ENCODE results near the gene HES1. TPM values are rescaled to one million over a fixed set of nuclear protein-coding genes. Genes with fewer than 3 reads are reported as not detected.

HES1 gene
- total and polyA plus RNA-seq, 4 donors: 16.5 to 70.6 (median 27.5) TPM

DNA sequence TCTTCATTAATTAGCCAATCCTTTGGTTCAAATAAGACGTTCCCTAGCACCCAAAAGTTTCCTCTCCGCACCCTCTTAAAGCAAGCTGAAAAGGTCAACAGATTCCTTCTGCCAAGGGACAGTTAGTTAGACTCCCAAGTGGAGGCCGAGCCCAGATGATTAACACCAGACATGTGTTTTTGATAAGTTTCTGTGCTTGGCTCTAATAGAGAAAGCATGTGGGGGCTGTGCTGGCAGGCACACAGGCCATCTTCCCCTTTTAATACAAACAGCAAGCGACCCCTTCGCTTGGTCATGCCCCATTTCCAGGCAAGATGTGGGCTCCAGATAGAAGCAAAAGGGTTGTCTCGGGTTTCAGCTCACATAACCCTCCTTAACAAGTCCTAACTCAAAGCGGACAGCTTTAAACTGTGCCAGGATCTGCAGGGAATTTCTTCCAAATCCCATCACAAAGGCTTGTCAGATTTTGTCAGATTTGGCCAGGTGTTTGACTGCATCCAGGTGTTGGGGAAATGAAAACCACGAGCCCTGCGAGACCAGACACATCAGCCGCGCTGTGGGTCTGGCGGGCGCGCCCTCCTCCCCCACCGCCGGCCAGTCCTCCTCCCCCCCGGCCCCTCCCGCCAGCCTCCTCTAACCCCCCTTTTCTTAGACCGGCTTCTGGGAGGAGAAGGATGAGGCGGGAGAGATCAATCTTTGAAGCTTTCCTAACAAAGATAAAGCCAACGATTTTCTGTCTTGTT is 3.3 kb downstream of the HES1 start:
- peaks cover 0 to 12% (median 0%) of the 10 kb centered on the region in 4 donors for H3K36me3 ChIP-seq (ENCODE audit: control insufficient read depth in 4 of 4, insufficient read depth in 4 of 4, low read length in 4 of 4)
- no peaks in the 10 kb centered on the region for H3K27me3 ChIP-seq (ENCODE audit: control insufficient read depth in 3 of 3, insufficient read depth in 3 of 3, low read length in 2 of 3)
- H3K4me1 ChIP-seq (ENCODE audit: control insufficient read depth in 5 of 5, insufficient read depth in 5 of 5, low read length in 5 of 5): peaks cover 3 to 49% (median 17%) of the 10 kb centered on the region in 5 donors
- 16 to 17% methylated on average over 19 to 21 of the region's 21 CpGs for whole genome bisulfite sequencing, 2 donors
- no peak overlapping the region for H3K4me3 ChIP-seq
- peak overlapping the region in 1 of 2 donors; percentile 36 for H3K9ac ChIP-seq (ENCODE audit: insufficient read depth in 1 of 2, low read length in 2 of 2)
- peak overlapping the region in 1 of 2 donors; percentile 79 for H3K27ac ChIP-seq (ENCODE audit: low read depth in 1 of 2, low read length in 1 of 2)
- DNase-seq: peak; percentile 63 to 84 (median 82)
- no peak for ATAC-seq (ENCODE audit: insufficient read depth, low FRiP score)
- TF ChIP-seq CTCF (IDR thresholded peaks at IDR 0.05; ENCODE audit: control extremely low read depth, extremely low read depth): no peak
- H3K9me3 ChIP-seq (ENCODE audit: control insufficient read depth in 4 of 4, insufficient read depth in 3 of 4, low read length in 3 of 4): no peaks in the 10 kb centered on the region

DNA sequence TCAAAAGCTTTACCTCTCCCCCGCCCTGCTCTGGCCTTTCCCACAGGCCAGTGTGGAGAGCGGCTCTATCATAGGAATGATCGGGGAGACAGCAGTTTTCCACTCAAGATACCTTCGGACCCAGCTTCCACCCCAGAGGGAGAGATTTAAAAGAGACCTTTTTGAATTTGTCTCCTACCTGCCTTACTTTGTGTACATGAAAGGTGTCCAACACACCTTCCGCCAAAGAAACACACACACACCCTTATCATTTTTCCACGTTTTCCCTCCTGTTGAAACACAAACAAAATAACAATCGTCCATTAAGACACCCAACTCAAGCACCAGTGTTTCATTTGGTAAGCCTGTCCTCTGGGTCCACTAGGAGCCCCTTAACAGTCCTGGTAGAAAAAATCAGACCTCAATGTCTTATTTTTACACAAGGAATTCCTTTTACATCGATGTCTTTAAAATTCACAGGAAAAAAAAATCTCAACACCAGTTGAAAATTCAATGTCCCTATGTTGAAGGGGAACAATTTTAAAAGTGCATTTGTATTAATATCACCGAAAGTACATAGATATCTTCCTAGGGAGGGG is 4.0 kb downstream of the HES1 start:
- Histone ChIP-seq H3K4me1 (ENCODE audit: control insufficient read depth in 5 of 5, insufficient read depth in 5 of 5, low read length in 5 of 5) (peaks cover 3 to 49% (median 17%) of the 10 kb centered on the region in 5 donors), H3K4me3 (no peak overlapping the region), H3K9ac (ENCODE audit: insufficient read depth in 1 of 2, low read length in 2 of 2) (peak overlapping the region in 1 of 2 donors; percentile 34)

DNA sequence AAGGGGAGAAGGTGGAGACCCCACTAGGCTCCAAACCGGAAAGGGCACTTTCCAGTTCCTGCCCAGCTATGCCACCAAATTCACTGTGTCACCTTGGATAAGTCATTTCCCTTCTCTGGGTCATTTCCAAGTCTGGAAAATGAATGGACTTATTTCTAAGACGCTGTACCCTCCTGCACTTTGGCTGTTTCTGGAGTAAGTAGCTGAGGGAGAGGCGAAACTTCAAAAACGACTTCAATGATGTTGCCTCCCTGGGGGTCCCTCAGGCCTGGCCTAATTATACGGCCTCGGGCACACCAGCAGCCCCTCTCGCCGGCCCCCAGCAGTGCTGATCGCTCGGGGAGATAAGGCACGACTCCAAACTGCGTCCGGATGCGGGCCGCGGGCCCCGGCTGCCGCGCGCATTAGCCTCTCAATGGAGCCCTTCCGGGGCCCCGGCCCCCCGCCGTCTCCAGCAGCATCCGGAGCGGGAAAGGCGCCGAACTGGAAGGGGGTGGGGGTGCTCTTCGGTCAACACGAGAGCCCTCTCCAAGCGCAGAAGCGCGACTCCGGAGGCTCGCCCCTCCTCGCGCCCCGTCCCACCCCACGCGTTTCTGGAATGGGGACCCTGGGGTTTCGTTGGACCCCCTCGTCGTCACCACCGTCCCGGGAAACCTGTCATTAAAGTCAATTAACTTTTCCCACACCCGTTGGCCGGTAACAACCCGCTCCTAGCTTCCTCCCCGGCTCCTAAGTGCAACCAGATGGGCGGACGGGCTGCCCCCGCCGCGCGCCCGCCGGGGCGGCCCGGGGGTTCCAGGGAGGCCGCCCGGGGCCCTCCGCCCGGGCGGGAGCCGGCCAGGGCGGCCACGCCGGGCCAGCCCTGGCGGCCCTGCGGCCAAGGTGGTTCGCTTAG is 4.8 kb downstream of the HES1 start:
- H3K4me1 ChIP-seq (ENCODE audit: control insufficient read depth in 5 of 5, insufficient read depth in 5 of 5, low read length in 5 of 5): peaks cover 3 to 45% (median 17%) of the 10 kb centered on the region in 5 donors
- WGBS, 2 donors: 2% methylated on average over 71 of the region's 71 CpGs
- DNase-seq (peak; percentile 92 to 96 (median 94)), ATAC-seq (ENCODE audit: insufficient read depth, low FRiP score) (peak; percentile 17)
- no peak for TF ChIP-seq CTCF (IDR thresholded peaks at IDR 0.05; ENCODE audit: control extremely low read depth, extremely low read depth)
- no peaks in the 10 kb centered on the region for H3K9me3 ChIP-seq (ENCODE audit: control insufficient read depth in 4 of 4, insufficient read depth in 3 of 4, low read length in 3 of 4)
- H3K4me3 ChIP-seq: peak overlapping the region; percentile 44
- H3K27me3 ChIP-seq (ENCODE audit: control insufficient read depth in 3 of 3, insufficient read depth in 3 of 3, low read length in 2 of 3): no peaks in the 10 kb centered on the region
- peaks cover 0 to 12% (median 0%) of the 10 kb centered on the region in 4 donors for H3K36me3 ChIP-seq (ENCODE audit: control insufficient read depth in 4 of 4, insufficient read depth in 4 of 4, low read length in 4 of 4)
- peak overlapping the region; percentile 97 to 99 for H3K27ac ChIP-seq (ENCODE audit: low read depth in 1 of 2, low read length in 1 of 2)
- H3K9ac ChIP-seq (ENCODE audit: insufficient read depth in 1 of 2, low read length in 2 of 2): peak overlapping the region; percentile 0 to 46

More for the DNA sequence above, 4.0 kb downstream of the HES1 start:
- peaks cover 0 to 12% (median 0%) of the 10 kb centered on the region in 4 donors for H3K36me3 ChIP-seq (ENCODE audit: control insufficient read depth in 4 of 4, insufficient read depth in 4 of 4, low read length in 4 of 4)
- no peak for ATAC-seq (ENCODE audit: insufficient read depth, low FRiP score)
- WGBS, 2 donors: 32 to 48% methylated on average over 9 of the region's 9 CpGs
- H3K9me3 ChIP-seq (ENCODE audit: control insufficient read depth in 4 of 4, insufficient read depth in 3 of 4, low read length in 3 of 4): no peaks in the 10 kb centered on the region
- H3K27me3 ChIP-seq (ENCODE audit: control insufficient read depth in 3 of 3, insufficient read depth in 3 of 3, low read length in 2 of 3): no peaks in the 10 kb centered on the region
- TF ChIP-seq CTCF (IDR thresholded peaks at IDR 0.05; ENCODE audit: control extremely low read depth, extremely low read depth): no peak
- peak overlapping the region in 1 of 2 donors; percentile 74 for H3K27ac ChIP-seq (ENCODE audit: low read depth in 1 of 2, low read length in 1 of 2)
- DNase-seq: peak in 2 of 3 donors; percentile 37 to 57
